ENCODE measurements around the gene SKI. TPM values are rescaled to one million over a fixed set of nuclear protein-coding genes. Genes with fewer than 3 reads are reported as not detected.

Gene SKI
- total RNA-seq, 2 experiments from 2014 or later = 28.3 to 28.9 TPM

- intact Hi-C loops (cut with micrococcal nuclease) = no loop called here
- Mint-ChIP-seq H3K4me1 (ENCODE audit: low read depth) (peaks cover 9% of the 10 kb centered on the region), H3K27ac (no peak overlapping the region), H3K36me3 (peaks cover 27% of the 10 kb centered on the region), H3K4me3 (peak overlapping the region; percentile 55), H3K9me3 (no peaks in the 10 kb centered on the region), H3K27me3 (peaks cover 1% of the 10 kb centered on the region)
- POLR2A ChIA-PET = interaction anchor here (0.6 to 3.3 kb wide), 11 partner anchors 13 to 89 kb away, joined by 3 to 15 read pairs (median 4); partner anchors contain the start of gene FAAP20
- peak; percentile 97 for DNase-seq
- CTCF ChIA-PET = interaction anchor here (0.6 to 7.8 kb wide), 3 partner anchors 32 to 153 kb away, joined by 4 to 45 read pairs (median 4); partner anchors contain the start of gene FAAP20
Measured at GRCh38 chr1:2227346-2228156, 568 bp upstream of the SKI start.

GRCh38 chr1:2228694-2229036, 546 bp downstream of the SKI start:
- ChIA-PET POLR2A (interaction anchor here (0.6 to 4.3 kb wide), 14 partner anchors 9 to 452 kb away, joined by 3 to 30 read pairs (median 4); partner anchors contain the start of genes FAAP20, MORN1 and RER1), CTCF (interaction anchor here (1.1 to 7.8 kb wide), 9 partner anchors 21 to 163 kb away, joined by 3 to 45 read pairs (median 6); partner anchors contain the start of genes FAAP20, MORN1 and RER1)
- Mint-ChIP-seq H3K4me1 (ENCODE audit: low read depth) (peaks cover 18% of the 10 kb centered on the region), H3K9me3 (no peaks in the 10 kb centered on the region), H3K27ac (peak overlapping the region; percentile 96), H3K27me3 (peaks cover 1% of the 10 kb centered on the region), H3K4me3 (peak overlapping the region; percentile 99), H3K36me3 (peaks cover 30% of the 10 kb centered on the region)
- DNase-seq = peak; percentile 43
- intact Hi-C loops (cut with micrococcal nuclease) = no loop called here

- Mint-ChIP-seq H3K27me3 (peaks cover 1% of the 10 kb centered on the region), H3K9me3 (no peaks in the 10 kb centered on the region), H3K4me3 (peak overlapping the region; percentile 99), H3K27ac (peak overlapping the region; percentile 96), H3K4me1 (ENCODE audit: low read depth) (peaks cover 22% of the 10 kb centered on the region), H3K36me3 (peaks cover 31% of the 10 kb centered on the region)
- DNase-seq = peak; percentile 72
- ChIA-PET POLR2A (interaction anchor here (0.6 to 4.3 kb wide), 16 partner anchors 8 to 453 kb away, joined by 3 to 30 read pairs (median 4); partner anchors contain the start of genes FAAP20, MORN1 and RER1), CTCF (interaction anchor here (1.0 to 7.8 kb wide), 10 partner anchors 22 to 162 kb away, joined by 3 to 45 read pairs (median 4); partner anchors contain the start of genes FAAP20, MORN1 and RER1)
- intact Hi-C loops (cut with micrococcal nuclease) = no loop called here
Measured at GRCh38 chr1:2229037-2229864, 1.1 kb downstream of the SKI start.

GRCh38 chr1:2229911-2230731, 2.0 kb downstream of the SKI start:
- intact Hi-C loops (cut with micrococcal nuclease) = no loop called here
- H3K4me1 Mint-ChIP-seq (ENCODE audit: low read depth) = peaks cover 28% of the 10 kb centered on the region
- peak overlapping the region; percentile 99 for H3K4me3 Mint-ChIP-seq
- CTCF ChIA-PET = interaction anchor here (0.8 to 7.8 kb wide), 6 partner anchors 27 to 152 kb away, joined by 3 to 45 read pairs (median 5); partner anchors contain the start of gene FAAP20
- DNase-seq = peak; percentile 42
- peaks cover 34% of the 10 kb centered on the region for H3K36me3 Mint-ChIP-seq
- H3K27me3 Mint-ChIP-seq = peaks cover 1% of the 10 kb centered on the region
- H3K9me3 Mint-ChIP-seq = no peaks in the 10 kb centered on the region
- H3K27ac Mint-ChIP-seq = peak overlapping the region; percentile 96
- POLR2A ChIA-PET = interaction anchor here (1.1 to 4.3 kb wide), 8 partner anchors 11 to 161 kb away, joined by 3 to 30 read pairs (median 4); partner anchors contain the start of genes MORN1 and RER1

GRCh38 chr1:2230781-2231531, 2.8 kb downstream of the SKI start:
- CTCF ChIA-PET = interaction anchor here (0.8 to 7.8 kb wide), 6 partner anchors 36 to 151 kb away, joined by 3 to 45 read pairs (median 6); partner anchors contain the start of gene FAAP20
- intact Hi-C loops (cut with micrococcal nuclease) = loop anchor here (1.0 kb wide), 1 partner anchor 25 kb away; no protein-coding TSS in a partner anchor
- POLR2A ChIA-PET = interaction anchor here (0.8 to 4.3 kb wide), 7 partner anchors 10 to 161 kb away, joined by 3 to 30 read pairs (median 5); partner anchors contain the start of genes MORN1 and RER1
- Mint-ChIP-seq H3K9me3 (no peaks in the 10 kb centered on the region), H3K4me1 (ENCODE audit: low read depth) (peaks cover 37% of the 10 kb centered on the region), H3K27me3 (peaks cover 1% of the 10 kb centered on the region), H3K4me3 (peak overlapping the region; percentile 99), H3K36me3 (peaks cover 34% of the 10 kb centered on the region), H3K27ac (peak overlapping the region; percentile 86)
- DNase-seq = peak; percentile 59

- H3K36me3 Mint-ChIP-seq = peaks cover 34% of the 10 kb centered on the region
- POLR2A ChIA-PET = interaction anchor here (0.8 to 4.3 kb wide), 5 partner anchors 9 to 160 kb away, joined by 3 to 30 read pairs (median 5); partner anchors contain the start of genes MORN1 and RER1
- no peaks in the 10 kb centered on the region for H3K9me3 Mint-ChIP-seq
- peak overlapping the region; percentile 86 for H3K27ac Mint-ChIP-seq
- peaks cover 44% of the 10 kb centered on the region for H3K4me1 Mint-ChIP-seq (ENCODE audit: low read depth)
- intact Hi-C loops (cut with micrococcal nuclease) = loop anchor here (1.0 kb wide), 2 partner anchors 25 to 69 kb away; no protein-coding TSS in a partner anchor
- peak; percentile 86 for DNase-seq
- CTCF ChIA-PET = interaction anchor here (1.4 to 7.8 kb wide), 4 partner anchors 36 to 150 kb away, joined by 3 to 45 read pairs (median 12); partner anchors contain the start of gene FAAP20
- H3K4me3 Mint-ChIP-seq = peak overlapping the region; percentile 99
- no peaks in the 10 kb centered on the region for H3K27me3 Mint-ChIP-seq
Measured at GRCh38 chr1:2231532-2232254, 3.6 kb downstream of the SKI start.

GRCh38 chr1:2232255-2232915, 4.3 kb downstream of the SKI start:
- DNase-seq = peak; percentile 23
- ChIA-PET POLR2A (interaction anchor here (1.5 to 4.3 kb wide), 3 partner anchors 23 to 159 kb away, joined by 4 to 30 read pairs (median 7); partner anchors contain the start of genes MORN1 and RER1), CTCF (interaction anchor here (1.4 to 7.8 kb wide), 4 partner anchors 37 to 150 kb away, joined by 3 to 45 read pairs (median 12); partner anchors contain the start of gene FAAP20)
- peak overlapping the region; percentile 86 for H3K27ac Mint-ChIP-seq
- H3K4me3 Mint-ChIP-seq = peak overlapping the region; percentile 99
- peaks cover 34% of the 10 kb centered on the region for H3K36me3 Mint-ChIP-seq
- intact Hi-C loops (cut with micrococcal nuclease) = loop anchor here (1.0 kb wide), 1 partner anchor 68 kb away; no protein-coding TSS in a partner anchor
- H3K9me3 Mint-ChIP-seq = no peaks in the 10 kb centered on the region
- H3K27me3 Mint-ChIP-seq = no peaks in the 10 kb centered on the region
- H3K4me1 Mint-ChIP-seq (ENCODE audit: low read depth) = peaks cover 51% of the 10 kb centered on the region

GRCh38 chr1:2232916-2233438, 4.9 kb downstream of the SKI start:
- H3K4me3 Mint-ChIP-seq = peak overlapping the region; percentile 99
- peaks cover 34% of the 10 kb centered on the region for H3K36me3 Mint-ChIP-seq
- intact Hi-C loops (cut with micrococcal nuclease) = loop anchor here (1.0 kb wide), 1 partner anchor 67 kb away; no protein-coding TSS in a partner anchor
- peak; percentile 24 for DNase-seq
- POLR2A ChIA-PET = interaction anchor here (1.2 to 2.4 kb wide), 3 partner anchors 23 to 159 kb away, joined by 4 to 7 read pairs (median 4); partner anchors contain the start of genes MORN1 and RER1
- peak overlapping the region; percentile 94 for H3K27ac Mint-ChIP-seq
- H3K9me3 Mint-ChIP-seq = no peaks in the 10 kb centered on the region
- CTCF ChIA-PET = interaction anchor here (1.1 to 7.8 kb wide), 3 partner anchors 38 to 149 kb away, joined by 6 to 45 read pairs (median 18); partner anchors contain the start of gene FAAP20
- H3K4me1 Mint-ChIP-seq (ENCODE audit: low read depth) = peaks cover 55% of the 10 kb centered on the region
- no peaks in the 10 kb centered on the region for H3K27me3 Mint-ChIP-seq

GRCh38 chr1:2233468-2233867, 5.3 kb downstream of the SKI start:
- intact Hi-C loops (cut with micrococcal nuclease) = no loop called here
- H3K4me1 Mint-ChIP-seq (ENCODE audit: low read depth) = peaks cover 60% of the 10 kb centered on the region
- peak overlapping the region; percentile 99 for H3K4me3 Mint-ChIP-seq
- ChIA-PET POLR2A (interaction anchor here (1.1 to 2.4 kb wide), 4 partner anchors 22 to 158 kb away, joined by 3 to 7 read pairs (median 4); partner anchors contain the start of genes MORN1 and RER1), CTCF (interaction anchor here (1.1 to 7.8 kb wide), 3 partner anchors 38 to 148 kb away, joined by 6 to 45 read pairs (median 18); partner anchors contain the start of gene FAAP20)
- no peaks in the 10 kb centered on the region for H3K9me3 Mint-ChIP-seq
- H3K27me3 Mint-ChIP-seq = no peaks in the 10 kb centered on the region
- peaks cover 34% of the 10 kb centered on the region for H3K36me3 Mint-ChIP-seq
- no peak for DNase-seq
- H3K27ac Mint-ChIP-seq = peak overlapping the region; percentile 94
